ENCODE data around the gene STKLD1. TPM values are rescaled to one million over a fixed set of nuclear protein-coding genes. Genes with fewer than 3 reads are reported as not detected.

The STKLD1 gene
- total and polyA plus RNA-seq, 4 donors = 0.40 to 3.1 (median 1.1) TPM

GRCh38 chr9:133385452-133385851 lies 9.3 kb downstream of the STKLD1 start:
- Histone ChIP-seq H3K27ac (ENCODE audit: low read depth in 1 of 2, low read length in 1 of 2) (no peak overlapping the region), H3K4me1 (ENCODE audit: control insufficient read depth in 5 of 5, insufficient read depth in 5 of 5, low read length in 5 of 5) (no peaks in the 10 kb centered on the region), H3K9ac (ENCODE audit: insufficient read depth in 1 of 2, low read length in 2 of 2) (no peak overlapping the region), H3K4me3 (no peak overlapping the region), H3K9me3 (ENCODE audit: control insufficient read depth in 4 of 4, insufficient read depth in 3 of 4, low read length in 3 of 4) (no peaks in the 10 kb centered on the region), H3K27me3 (ENCODE audit: control insufficient read depth in 3 of 3, insufficient read depth in 3 of 3, low read length in 2 of 3) (no peaks in the 10 kb centered on the region), H3K36me3 (ENCODE audit: control insufficient read depth in 4 of 4, insufficient read depth in 4 of 4, low read length in 4 of 4) (peaks cover 0 to 2% (median 0%) of the 10 kb centered on the region in 4 donors)
- no peak for TF ChIP-seq CTCF (IDR thresholded peaks at IDR 0.05; ENCODE audit: control extremely low read depth, extremely low read depth)
- no peak for DNase-seq
- no peak for ATAC-seq (ENCODE audit: insufficient read depth, low FRiP score)
- WGBS, 2 donors = 89 to 96% methylated on average over 13 to 14 of the region's 14 CpGs

- ATAC-seq (ENCODE audit: insufficient read depth, low FRiP score) (no peak), DNase-seq (no peak)
- peaks cover 0 to 2% (median 0%) of the 10 kb centered on the region in 4 donors for H3K36me3 ChIP-seq (ENCODE audit: control insufficient read depth in 4 of 4, insufficient read depth in 4 of 4, low read length in 4 of 4)
- no peaks in the 10 kb centered on the region for H3K4me1 ChIP-seq (ENCODE audit: control insufficient read depth in 5 of 5, insufficient read depth in 5 of 5, low read length in 5 of 5)
- no peak overlapping the region for H3K4me3 ChIP-seq
- no peak overlapping the region for H3K9ac ChIP-seq (ENCODE audit: insufficient read depth in 1 of 2, low read length in 2 of 2)
- no peak for TF ChIP-seq CTCF (IDR thresholded peaks at IDR 0.05; ENCODE audit: control extremely low read depth, extremely low read depth)
- no peaks in the 10 kb centered on the region for H3K9me3 ChIP-seq (ENCODE audit: control insufficient read depth in 4 of 4, insufficient read depth in 3 of 4, low read length in 3 of 4)
- no peak overlapping the region for H3K27ac ChIP-seq (ENCODE audit: low read depth in 1 of 2, low read length in 1 of 2)
- no peaks in the 10 kb centered on the region for H3K27me3 ChIP-seq (ENCODE audit: control insufficient read depth in 3 of 3, insufficient read depth in 3 of 3, low read length in 2 of 3)
- 83 to 87% methylated on average over 13 of the region's 13 CpGs for WGBS, 2 donors
Measured at GRCh38 chr9:133386338-133386737, 10.2 kb downstream of the STKLD1 start.

GRCh38 chr9:133387680-133388079 lies 11.5 kb downstream of the STKLD1 start:
- no peak overlapping the region for H3K4me3 ChIP-seq
- DNase-seq = no peak
- H3K9me3 ChIP-seq (ENCODE audit: control insufficient read depth in 4 of 4, insufficient read depth in 3 of 4, low read length in 3 of 4) = no peaks in the 10 kb centered on the region
- H3K9ac ChIP-seq (ENCODE audit: insufficient read depth in 1 of 2, low read length in 2 of 2) = no peak overlapping the region
- no peaks in the 10 kb centered on the region for H3K4me1 ChIP-seq (ENCODE audit: control insufficient read depth in 5 of 5, insufficient read depth in 5 of 5, low read length in 5 of 5)
- TF ChIP-seq CTCF (IDR thresholded peaks at IDR 0.05; ENCODE audit: control extremely low read depth, extremely low read depth) = no peak
- H3K36me3 ChIP-seq (ENCODE audit: control insufficient read depth in 4 of 4, insufficient read depth in 4 of 4, low read length in 4 of 4) = no peaks in the 10 kb centered on the region
- WGBS, 2 donors = 81 to 89% methylated on average over 9 of the region's 9 CpGs
- H3K27me3 ChIP-seq (ENCODE audit: control insufficient read depth in 3 of 3, insufficient read depth in 3 of 3, low read length in 2 of 3) = no peaks in the 10 kb centered on the region
- no peak for ATAC-seq (ENCODE audit: insufficient read depth, low FRiP score)
- H3K27ac ChIP-seq (ENCODE audit: low read depth in 1 of 2, low read length in 1 of 2) = no peak overlapping the region

GRCh38 chr9:133389025-133389557 lies 12.9 kb downstream of the STKLD1 start:
- no peak for ATAC-seq (ENCODE audit: insufficient read depth, low FRiP score)
- Histone ChIP-seq H3K36me3 (ENCODE audit: control insufficient read depth in 4 of 4, insufficient read depth in 4 of 4, low read length in 4 of 4) (no peaks in the 10 kb centered on the region), H3K9me3 (ENCODE audit: control insufficient read depth in 4 of 4, insufficient read depth in 3 of 4, low read length in 3 of 4) (no peaks in the 10 kb centered on the region), H3K4me3 (no peak overlapping the region), H3K4me1 (ENCODE audit: control insufficient read depth in 5 of 5, insufficient read depth in 5 of 5, low read length in 5 of 5) (no peaks in the 10 kb centered on the region), H3K27ac (ENCODE audit: low read depth in 1 of 2, low read length in 1 of 2) (no peak overlapping the region), H3K9ac (ENCODE audit: insufficient read depth in 1 of 2, low read length in 2 of 2) (no peak overlapping the region), H3K27me3 (ENCODE audit: control insufficient read depth in 3 of 3, insufficient read depth in 3 of 3, low read length in 2 of 3) (peaks cover 0 to 1% (median 0%) of the 10 kb centered on the region in 3 donors)
- 98 to 99% methylated on average over 12 of the region's 12 CpGs for WGBS, 2 donors
- TF ChIP-seq CTCF (IDR thresholded peaks at IDR 0.05; ENCODE audit: control extremely low read depth, extremely low read depth) = no peak
- no peak for DNase-seq

Data from lung (tissue), 12 donors.